IMR-90 (cell line): ENCODE results near the gene ZNF285. TPM values are rescaled to one million over a fixed set of nuclear protein-coding genes. Genes with fewer than 3 reads are reported as not detected.

ENCODE experiments used
- ATAC-seq: fragments of 200-7000 bp; cut with Tn5 transposase; 2 replicates; pipeline ENCODE4 v1.9.1; 2020; ENCODE audit warnings: low read depth, mild to moderate bottlenecking, moderate library complexity
- BruUV-seq: library from RNA; stranded (reverse); fragments of 400-500 nt; replicated peaks from 2 replicates; lab custom pipeline; 2021; lab: Mats Ljungman, UMichigan
- CTCF ChIA-PET: fragments of 300-600 bp; formaldehyde crosslinking; extraction: SDS; loops from one replicate; lab custom pipeline; 2021; ENCODE audit warnings: antibody characterized with exemption; lab: Yijun Ruan, JAX
- POLR2A ChIA-PET: fragments of 300-600 bp; sonication (Branson Sonifier 250); formaldehyde crosslinking; loops from one replicate; lab custom pipeline; 2022; ENCODE audit warnings: antibody characterized with exemption; ENCODE audit not compliant: unreplicated experiment; lab: Charles Lee
- DNase-seq: peaks from one replicate; pipeline ENCODE4 v3.0.0; 2013
- H2AFZ ChIP-seq: replicated peaks from 2 replicates; pipeline ENCODE3; 2013; ENCODE audit warnings: low read length, mild to moderate bottlenecking; ENCODE audit not compliant: poor library complexity
- H2AK5ac ChIP-seq: 2 replicates; pipeline ENCODE4 v1.6.1; 2013; ENCODE audit warnings: low read depth, low read length, inconsistent platforms
- H2AK9ac ChIP-seq: replicated peaks from 2 replicates; pipeline ENCODE3; 2013; ENCODE audit warnings: mild to moderate bottlenecking, low read depth, low read length, moderate library complexity; ENCODE audit not compliant: poor library complexity
- H2BK120ac ChIP-seq: 2 replicates; pipeline ENCODE4 v1.6.1; 2013; ENCODE audit warnings: low read depth, low read length, inconsistent platforms
- H2BK15ac ChIP-seq: 3 replicates; pipeline ENCODE4 v1.6.1; 2013; ENCODE audit warnings: low read depth, low read length, inconsistent platforms
- H2BK20ac ChIP-seq: 2 replicates; pipeline ENCODE4 v1.6.1; 2013; ENCODE audit warnings: low read depth, mild to moderate bottlenecking, inconsistent platforms, low read length, moderate library complexity
- H2BK5ac ChIP-seq: 2 replicates; pipeline ENCODE4 v1.6.1; 2013; ENCODE audit warnings: mild to moderate bottlenecking, low read depth, low read length, inconsistent platforms; ENCODE audit not compliant: poor library complexity, severe bottlenecking
- H3K14ac ChIP-seq: replicated peaks from 2 replicates; pipeline ENCODE4 v1.6.1; 2013; ENCODE audit warnings: low read depth, low read length, inconsistent platforms
- H3K18ac ChIP-seq: 2 replicates; pipeline ENCODE4 v1.6.1; 2013; ENCODE audit warnings: low read depth, low read length, control low read depth
- H3K23ac ChIP-seq: 2 replicates; pipeline ENCODE4 v1.6.1; 2013; ENCODE audit warnings: low read depth, low read length, inconsistent platforms
- H3K27ac ChIP-seq: 2 replicates; pipeline ENCODE4 v1.5.1; 2013; ENCODE audit warnings: mild to moderate bottlenecking, control low read depth, low read length; ENCODE audit not compliant: insufficient read depth
- H3K27me3 ChIP-seq: 2 replicates; pipeline ENCODE4 v1.6.1; 2013; ENCODE audit warnings: low read length; ENCODE audit not compliant: control insufficient read depth, insufficient read depth
- H3K36me3 ChIP-seq: 2 replicates; pipeline ENCODE4 v1.6.1; 2013; ENCODE audit warnings: low read length, mixed read lengths; ENCODE audit not compliant: control insufficient read depth, insufficient read depth
- H3K4ac ChIP-seq: 2 replicates; pipeline ENCODE4 v1.6.1; 2013; ENCODE audit warnings: low read depth, low read length, inconsistent platforms
- H3K4me1 ChIP-seq: 2 replicates; pipeline ENCODE4 v1.6.1; 2013; ENCODE audit warnings: low read length, mixed read lengths; ENCODE audit not compliant: control insufficient read depth, insufficient read depth
- H3K4me2 ChIP-seq: 2 replicates; pipeline ENCODE4 v1.6.1; 2013; ENCODE audit warnings: low read depth, mild to moderate bottlenecking, control low read depth, low read length, moderate library complexity
- H3K4me3 ChIP-seq: 2 replicates; pipeline ENCODE4 v1.5.1; 2013; ENCODE audit warnings: low read depth, mild to moderate bottlenecking, control low read depth, low read length, moderate library complexity; ENCODE audit not compliant: insufficient read depth
- H3K56ac ChIP-seq: 2 replicates; pipeline ENCODE4 v1.6.1; 2013; ENCODE audit warnings: low read length, inconsistent platforms; ENCODE audit not compliant: insufficient read depth; ENCODE audit errors: extremely low read depth
- H3K79me1 ChIP-seq, 2 experiments: 2 replicates each; pipeline ENCODE4 v1.6.1; 2013; ENCODE audit warnings: low read length in 2 of 2, inconsistent platforms in 1 of 2, low read depth in 1 of 2
- H3K9ac ChIP-seq: 2 replicates; pipeline ENCODE4 v1.6.1; 2013; ENCODE audit warnings: low read depth, low read length, control low read depth
- H3K9me1 ChIP-seq: 2 replicates; pipeline ENCODE4 v1.6.1; 2013; ENCODE audit warnings: low read length, inconsistent platforms; ENCODE audit not compliant: insufficient read depth
- H3K9me3 ChIP-seq: 2 replicates; pipeline ENCODE4 v1.6.1; 2013; ENCODE audit warnings: low read length; ENCODE audit not compliant: control insufficient read depth, insufficient read depth
- H4K20me1 ChIP-seq: 2 replicates; pipeline ENCODE4 v1.6.1; 2013; ENCODE audit warnings: low read length, inconsistent platforms; ENCODE audit not compliant: insufficient read depth
- H4K5ac ChIP-seq: 2 replicates; pipeline ENCODE4 v1.6.1; 2013; ENCODE audit warnings: mild to moderate bottlenecking, low read depth, low read length, control low read depth
- H4K8ac ChIP-seq, 2 experiments: 2 replicates each; pipeline ENCODE4 v1.6.1; 2013; ENCODE audit warnings: low read depth in 2 of 2, low read length in 2 of 2, control low read depth in 1 of 2, inconsistent platforms in 1 of 2
- H4K91ac ChIP-seq: 2 replicates; pipeline ENCODE4 v1.6.1; 2013; ENCODE audit warnings: low read depth, low read length, inconsistent platforms; ENCODE audit not compliant: insufficient read depth
- CEBPB ChIP-seq: IDR thresholded peaks from 2 replicates; pipeline ENCODE4 v1.6.1; 2012; ENCODE audit warnings: low read depth, low read length, improper control_type of control experiment
- CHD1 ChIP-seq: IDR thresholded peaks from 2 replicates; pipeline ENCODE4 v1.6.1; 2012; ENCODE audit warnings: low read depth, low read length, improper control_type of control experiment
- FOS ChIP-seq: fragments of 150-350 bp; IDR thresholded peaks from 2 replicates; pipeline ENCODE4 v1.6.1; 2016; ENCODE audit warnings: low read depth, low read length
- MXI1 ChIP-seq: IDR thresholded peaks from 2 replicates; pipeline ENCODE4 v1.6.1; 2012; ENCODE audit warnings: low read depth, mild to moderate bottlenecking, low read length, moderate library complexity, borderline replicate concordance
- NFE2L2 ChIP-seq: fragments of 150-350 bp; IDR thresholded peaks from 2 replicates; pipeline ENCODE4 v1.6.1; 2016; ENCODE audit warnings: low read depth, mild to moderate bottlenecking, low read length
- RCOR1 ChIP-seq: IDR thresholded peaks from 2 replicates; pipeline ENCODE4 v1.6.1; 2012; ENCODE audit warnings: mild to moderate bottlenecking, low read length, improper control_type of control experiment; ENCODE audit not compliant: insufficient replicate concordance
- RFX5 ChIP-seq: IDR thresholded peaks from 2 replicates; pipeline ENCODE4 v1.8.0; 2012; ENCODE audit warnings: low read depth, mild to moderate bottlenecking, low read length, moderate library complexity
- SMC3 ChIP-seq: fragments of 150-350 bp; IDR thresholded peaks from 2 replicates; pipeline ENCODE4 v1.6.1; 2016; ENCODE audit warnings: low read depth, mild to moderate bottlenecking, antibody characterized with exemption, low read length, moderate library complexity
- WGBS, 2 experiments: methylation state at CpG; one replicate each; pipeline versions ENCODE4 v1.1.5 to v1.1.7; 2013; ENCODE audit warnings: missing lambda C conversion rate in 2 of 2; ENCODE audit not compliant: insufficient read length in 1 of 2; ENCODE audit errors: extremely low coverage in 2 of 2; 5-methylcytosine and 5-hydroxymethylcytosine counted together
- dilution Hi-C: fragments of 300-500 bp; cut with HindIII; formaldehyde crosslinking; loops from one replicate; pipeline ENCODE4 v1.14.3; 2018; ENCODE audit warnings: low sequenced_read_pairs; ENCODE audit not compliant: unreplicated experiment
- in situ Hi-C: fragments of 300-500 bp; cut with MboI; formaldehyde crosslinking; loops from 3 replicates; pipeline ENCODE4 v1.14.3; 2019; ENCODE audit warnings: low sequenced_read_pairs, inconsistent platforms, mixed read lengths
- intact Hi-C: fragments of 100-400 bp; cut with micrococcal nuclease; formaldehyde crosslinking; loops from 2 replicates; pipeline ENCODE4 v1.10.0; 2022
- polyA plus RNA-seq, 3 experiments: library from polyadenylated mRNA; depleted of rRNA; stranded (reverse); fragments of >200 nt; gene quantifications; 2 replicates each; pipeline ENCODE4 v1.2.3, GENCODE V29; 2012; ENCODE audit warnings: low replicate concordance in 1 of 3
- total RNA-seq: library from RNA; depleted of rRNA; stranded (reverse); fragments of >200 nt; gene quantifications from 2 replicates; pipeline ENCODE4 v1.2.3, GENCODE V29; 2012
- TF ChIP-seq, protein P1 (sequence below): conservative IDR thresholded peaks from 2 replicates; pipeline ENCODE4 v1.5.1; 2012; ENCODE audit warnings: mild to moderate bottlenecking, low read depth, low read length, improper control_type of control experiment
- TF ChIP-seq, protein P2 (sequence below): fragments of 150-350 bp; IDR thresholded peaks from 2 replicates; pipeline ENCODE4 v1.6.1; 2016; ENCODE audit warnings: low read depth, mild to moderate bottlenecking, low read length, moderate library complexity, borderline replicate concordance
- TF ChIP-seq, protein P3 (sequence below): fragments of 150-350 bp; IDR thresholded peaks from 2 replicates; pipeline ENCODE4 v1.6.1; 2017; ENCODE audit warnings: mild to moderate bottlenecking, antibody characterized with exemption, low read length, low read depth

Gene ZNF285
- total and polyA plus RNA-seq, 2 of the 4 experiments (the other 2 are of a cell fraction): 1.4 to 5.9 TPM

DNA sequence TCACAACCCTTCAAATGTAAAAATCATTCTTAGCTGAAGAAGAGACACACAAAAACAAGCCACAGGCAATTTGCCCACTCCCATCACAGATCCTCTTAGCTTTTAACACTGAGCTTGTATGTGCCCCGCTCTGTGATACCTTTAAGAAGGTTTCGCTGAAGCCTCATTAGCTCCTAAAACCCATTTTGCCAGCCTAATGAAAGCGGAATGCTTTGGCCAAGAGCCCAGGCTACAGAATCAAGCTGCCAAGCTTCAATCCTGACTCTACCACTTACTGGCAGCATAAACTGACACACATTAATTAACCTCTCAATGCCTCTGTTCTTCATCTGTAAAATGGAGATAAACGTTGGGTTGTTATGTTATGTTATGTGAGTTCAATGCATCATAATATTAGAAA, 55.4 kb downstream of the ZNF285 start:
- dilution Hi-C loops: no loop called here
- no peak overlapping the region for H2BK5ac ChIP-seq
- H3K27me3 ChIP-seq: no peaks in the 10 kb centered on the region
- H2BK120ac ChIP-seq: no peak overlapping the region
- BruUV-seq: no TSS peak
- H3K4ac ChIP-seq: no peak overlapping the region
- H3K9me1 ChIP-seq: no peaks in the 10 kb centered on the region
- H3K27ac ChIP-seq: no peak overlapping the region
- TF ChIP-seq RFX5 (no peak), MXI1 (no peak), FOS (no peak), CHD1 (no peak), NFE2L2 (no peak), RCOR1 (no peak), CEBPB (no peak), SMC3 (no peak)
- TF ChIP-seq, protein P1, sequence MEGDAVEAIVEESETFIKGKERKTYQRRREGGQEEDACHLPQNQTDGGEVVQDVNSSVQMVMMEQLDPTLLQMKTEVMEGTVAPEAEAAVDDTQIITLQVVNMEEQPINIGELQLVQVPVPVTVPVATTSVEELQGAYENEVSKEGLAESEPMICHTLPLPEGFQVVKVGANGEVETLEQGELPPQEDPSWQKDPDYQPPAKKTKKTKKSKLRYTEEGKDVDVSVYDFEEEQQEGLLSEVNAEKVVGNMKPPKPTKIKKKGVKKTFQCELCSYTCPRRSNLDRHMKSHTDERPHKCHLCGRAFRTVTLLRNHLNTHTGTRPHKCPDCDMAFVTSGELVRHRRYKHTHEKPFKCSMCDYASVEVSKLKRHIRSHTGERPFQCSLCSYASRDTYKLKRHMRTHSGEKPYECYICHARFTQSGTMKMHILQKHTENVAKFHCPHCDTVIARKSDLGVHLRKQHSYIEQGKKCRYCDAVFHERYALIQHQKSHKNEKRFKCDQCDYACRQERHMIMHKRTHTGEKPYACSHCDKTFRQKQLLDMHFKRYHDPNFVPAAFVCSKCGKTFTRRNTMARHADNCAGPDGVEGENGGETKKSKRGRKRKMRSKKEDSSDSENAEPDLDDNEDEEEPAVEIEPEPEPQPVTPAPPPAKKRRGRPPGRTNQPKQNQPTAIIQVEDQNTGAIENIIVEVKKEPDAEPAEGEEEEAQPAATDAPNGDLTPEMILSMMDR: no peak
- TF ChIP-seq, protein P2, sequence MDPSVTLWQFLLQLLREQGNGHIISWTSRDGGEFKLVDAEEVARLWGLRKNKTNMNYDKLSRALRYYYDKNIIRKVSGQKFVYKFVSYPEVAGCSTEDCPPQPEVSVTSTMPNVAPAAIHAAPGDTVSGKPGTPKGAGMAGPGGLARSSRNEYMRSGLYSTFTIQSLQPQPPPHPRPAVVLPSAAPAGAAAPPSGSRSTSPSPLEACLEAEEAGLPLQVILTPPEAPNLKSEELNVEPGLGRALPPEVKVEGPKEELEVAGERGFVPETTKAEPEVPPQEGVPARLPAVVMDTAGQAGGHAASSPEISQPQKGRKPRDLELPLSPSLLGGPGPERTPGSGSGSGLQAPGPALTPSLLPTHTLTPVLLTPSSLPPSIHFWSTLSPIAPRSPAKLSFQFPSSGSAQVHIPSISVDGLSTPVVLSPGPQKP: no peak
- TF ChIP-seq, protein P3, sequence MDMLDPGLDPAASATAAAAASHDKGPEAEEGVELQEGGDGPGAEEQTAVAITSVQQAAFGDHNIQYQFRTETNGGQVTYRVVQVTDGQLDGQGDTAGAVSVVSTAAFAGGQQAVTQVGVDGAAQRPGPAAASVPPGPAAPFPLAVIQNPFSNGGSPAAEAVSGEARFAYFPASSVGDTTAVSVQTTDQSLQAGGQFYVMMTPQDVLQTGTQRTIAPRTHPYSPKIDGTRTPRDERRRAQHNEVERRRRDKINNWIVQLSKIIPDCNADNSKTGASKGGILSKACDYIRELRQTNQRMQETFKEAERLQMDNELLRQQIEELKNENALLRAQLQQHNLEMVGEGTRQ: no peak
- no peak overlapping the region for H4K5ac ChIP-seq
- H3K9me3 ChIP-seq: peaks cover 7% of the 10 kb centered on the region
- no peaks in the 10 kb centered on the region for H3K4me1 ChIP-seq
- H4K8ac ChIP-seq: no peak overlapping the region
- no peak overlapping the region for H3K23ac ChIP-seq
- no peak overlapping the region for H3K14ac ChIP-seq
- no peak overlapping the region for H2BK20ac ChIP-seq
- H2BK15ac ChIP-seq: no peak overlapping the region
- H3K79me1 ChIP-seq: peaks cover 19 to 27% of the 10 kb centered on the region in 2 experiments
- H3K9ac ChIP-seq: no peak overlapping the region
- in situ Hi-C loops: no loop called here
- H3K18ac ChIP-seq: no peak overlapping the region
- intact Hi-C loops: no loop called here
- H3K4me3 ChIP-seq: no peak overlapping the region
- no peak overlapping the region for H4K91ac ChIP-seq
- H2AFZ ChIP-seq: no peak overlapping the region
- WGBS, 2 experiments: 100% methylated on average over 1 of the region's 4 CpGs; no CpG with 5 or more reads in 1 of the 2 experiments
- no peak overlapping the region for H2AK5ac ChIP-seq
- H3K36me3 ChIP-seq: 0 out of 2 replicates have a peak, but pooled peaks cover 2% of the 10 kb centered on the region
- H3K56ac ChIP-seq: no peak overlapping the region
- no peak for ATAC-seq
- ChIA-PET POLR2A (interaction anchor here (0.6 kb wide), 1 partner anchor 231 kb away, joined by 9 read pairs; no protein-coding TSS in a partner anchor), CTCF (no interaction called here)
- no peak for DNase-seq
- H3K4me2 ChIP-seq: no peak overlapping the region
- H4K20me1 ChIP-seq: no peaks in the 10 kb centered on the region
- no peak overlapping the region for H2AK9ac ChIP-seq
